ENCODE measurements around the gene ROBO2. TPM values are rescaled to one million over a fixed set of nuclear protein-coding genes. Genes with fewer than 3 reads are reported as not detected.

The ROBO2 gene
- polyA plus RNA-seq, 2 of the 4 experiments (the other 2 are of a cell fraction), result 0.04 TPM; not detected in 1

GRCh38 chr3:77464111-77464688, 424.3 kb downstream of the ROBO2 start:
- DNase-seq (ENCODE audit: low read depth in 1 of 2, low spot score in 1 of 2) (no peak), ATAC-seq (no peak), FAIRE-seq (no peak)
- H3K4me2 ChIP-seq, result no peak overlapping the region
- no peak overlapping the region for H3K4me3 ChIP-seq
- CTCF ChIA-PET, result no interaction called here
- H3K27ac ChIP-seq, result no peak overlapping the region
- H3K9me3 ChIP-seq, result no peaks in the 10 kb centered on the region
- TF ChIP-seq HES2 (IDR thresholded peaks at IDR 0.05), result no peak
- no peak for TF ChIP-seq EHMT2 (IDR thresholded peaks at IDR 0.05; ENCODE audit: low read depth)
- no peak for TF ChIP-seq RNF2 (IDR thresholded peaks at IDR 0.05; ENCODE audit: borderline replicate concordance, low read depth)
- TF ChIP-seq CTCF (IDR thresholded peaks at IDR 0.05), result no peak
- TF ChIP-seq SMC3 (IDR thresholded peaks at IDR 0.05), result no peak
- no peak for TF ChIP-seq ZSCAN20 (CRISPR knock-in tag; IDR thresholded peaks at IDR 0.05)
- no peak for TF ChIP-seq NFE2L2 (conservative IDR thresholded peaks at IDR 0.05; ENCODE audit: low read length)
- TF ChIP-seq HMGXB4 (CRISPR knock-in tag; IDR thresholded peaks at IDR 0.05; ENCODE audit: borderline replicate concordance), result no peak
- TF ChIP-seq E2F6 (IDR thresholded peaks at IDR 0.05; ENCODE audit: borderline replicate concordance, low read depth), result no peak
- TF ChIP-seq FOXS1 (CRISPR knock-in tag; IDR thresholded peaks at IDR 0.05), result no peak
- no peak for TF ChIP-seq ZC3H11A (IDR thresholded peaks at IDR 0.05)
- TF ChIP-seq NR3C1 (IDR thresholded peaks at IDR 0.05), result no peak
- TF ChIP-seq FOSB (CRISPR knock-in tag; IDR thresholded peaks at IDR 0.05), result no peak
- no peak for TF ChIP-seq RCOR1 (IDR thresholded peaks at IDR 0.05; ENCODE audit: low read depth, low read length)
- TF ChIP-seq ZFP36 (IDR thresholded peaks at IDR 0.05; ENCODE audit: borderline replicate concordance, partially characterized antibody), result no peak
- TF ChIP-seq EHF (CRISPR knock-in tag; IDR thresholded peaks at IDR 0.05), result no peak
- TF ChIP-seq JUNB (IDR thresholded peaks at IDR 0.05), result no peak
- TF ChIP-seq HOXB5 (CRISPR knock-in tag; IDR thresholded peaks at IDR 0.05), result no peak
- WGBS (ENCODE audit: missing lambda C conversion rate), result 5% methylated on average over 3 of the region's 3 CpGs
- POLR2A ChIA-PET, result no interaction called here
- H3K4me1 ChIP-seq, result no peaks in the 10 kb centered on the region

- FAIRE-seq (no peak), ATAC-seq (no peak), DNase-seq (ENCODE audit: low read depth in 1 of 2, low spot score in 1 of 2) (no peak)
- Histone ChIP-seq H3K9me3 (no peaks in the 10 kb centered on the region), H3K4me2 (no peak overlapping the region), H3K4me1 (no peaks in the 10 kb centered on the region), H3K27ac (no peak overlapping the region), H3K4me3 (no peak overlapping the region)
- TF ChIP-seq RARB (CRISPR knock-in tag; IDR thresholded peaks at IDR 0.05), result no peak
- TF ChIP-seq TFCP2L1 (CRISPR knock-in tag; IDR thresholded peaks at IDR 0.05), result no peak
- TF ChIP-seq REST (IDR thresholded peaks at IDR 0.05), result no peak
- TF ChIP-seq RNF2 (IDR thresholded peaks at IDR 0.05; ENCODE audit: borderline replicate concordance, low read depth), result no peak
- TF ChIP-seq ZC3H11A (IDR thresholded peaks at IDR 0.05), result no peak
- no peak for TF ChIP-seq BCL3 (IDR thresholded peaks at IDR 0.05)
- TF ChIP-seq GATA3 (IDR thresholded peaks at IDR 0.05; ENCODE audit: borderline replicate concordance), result no peak
- no peak for TF ChIP-seq HDAC2 (IDR thresholded peaks at IDR 0.05)
- TF ChIP-seq KDM1A (IDR thresholded peaks at IDR 0.05; ENCODE audit: low read depth), result no peak
- no peak for TF ChIP-seq TP53 (CRISPR knock-in tag; IDR thresholded peaks at IDR 0.05)
- no peak for TF ChIP-seq POLR2A (IDR thresholded peaks at IDR 0.05; ENCODE audit: low read length)
- WGBS (ENCODE audit: missing lambda C conversion rate), result 7% methylated on average over 5 of the region's 5 CpGs
- POLR2A ChIA-PET, result no interaction called here
- CTCF ChIA-PET, result no interaction called here
Observed at GRCh38 chr3:77466562-77467115, 426.7 kb downstream of the ROBO2 start.
